HCT116 (cell line): ENCODE data around the gene PTPRQ. TPM values are rescaled to one million over a fixed set of nuclear protein-coding genes. Genes with fewer than 3 reads are reported as not detected.

ENCODE experiments used
- ATAC-seq: fragments of 200-7000 bp; cut with Tn5 transposase; 2 replicates; pipeline ENCODE4 v1.9.1; 2020; ENCODE audit warnings: mild to moderate bottlenecking, moderate library complexity
- BruUV-seq: library from RNA; stranded (reverse); fragments of 400-500 nt; replicated peaks from 2 replicates; lab custom pipeline; 2021; lab: Mats Ljungman, UMichigan
- CTCF ChIA-PET: fragments of 300-600 bp; sonication (Branson Sonifier 250); formaldehyde crosslinking; loops from one replicate; lab custom pipeline; 2021; ENCODE audit warnings: antibody characterized with exemption; lab: Charles Lee
- POLR2A ChIA-PET: fragments of 300-600, 350-600 bp; sonication (Branson Sonifier 250); formaldehyde crosslinking; loops from one replicate; lab custom pipeline; 2021; ENCODE audit warnings: antibody characterized with exemption; lab: Charles Lee
- RAD21 ChIA-PET, 2 experiments: fragments of 300-600 bp; sonication (Branson Sonifier 250); formaldehyde crosslinking; loops; one replicate each; lab custom pipeline; 2023; ENCODE audit warnings: low total read pairs in 2 of 2; ENCODE audit not compliant: uncharacterized antibody in 2 of 2, unreplicated experiment in 2 of 2, low non-redundant PET in 1 of 2; lab: Charles Lee
- DNase-seq: peaks from one replicate; pipeline ENCODE4 v3.0.0-alpha.2; 2010; ENCODE audit warnings: low read depth, low spot score
- H2AFZ ChIP-seq: fragments of 200-600 bp; shearing (Covaris generic), sonication (generic); 2 replicates; pipeline ENCODE4 v1.6.1; 2017; ENCODE audit warnings: low read depth, mixed run types, mixed read lengths, antibody characterized with exemption, low read length; ENCODE audit not compliant: poor library complexity, severe bottlenecking
- H3K27ac ChIP-seq: 2 replicates; pipeline ENCODE4 v1.5.1; 2012; ENCODE audit warnings: low read depth, low read length
- H3K27me3 ChIP-seq: fragments of 200-600 bp; sonication (generic); 2 replicates; pipeline ENCODE4 v1.6.1; 2016; ENCODE audit warnings: mixed run types, low read length, mixed read lengths; ENCODE audit not compliant: insufficient read depth
- H3K36me3 ChIP-seq, 2 experiments: fragments of 200-500 bp in 1 of 2; fragments of 200-600 bp in 1 of 2; sonication (Bioruptor generic) in 1 of 2; sonication (generic) in 1 of 2; 2 replicates each; pipeline versions ENCODE4 v1.5.1 to v1.6.1; 2014 to 2016; ENCODE audit warnings: low read length in 2 of 2, inconsistent platforms in 1 of 2, mixed read lengths in 1 of 2, mixed run types in 1 of 2; ENCODE audit not compliant: insufficient read depth in 2 of 2, control insufficient read depth in 1 of 2
- H3K4me1 ChIP-seq, 2 experiments: fragments of 200-600 bp in 1 of 2; sonication (generic) in 1 of 2; 2 replicates each; pipeline versions ENCODE4 v1.5.1 to v1.6.1; 2012 to 2017; ENCODE audit warnings: low read length in 2 of 2, inconsistent platforms in 1 of 2, mild to moderate bottlenecking in 1 of 2, mixed read lengths in 1 of 2, mixed run types in 1 of 2, moderate library complexity in 1 of 2; ENCODE audit not compliant: insufficient read depth in 2 of 2, control insufficient read depth in 1 of 2
- H3K4me2 ChIP-seq: fragments of 200-600 bp; sonication (generic); 2 replicates; pipeline ENCODE4 v1.6.1; 2017; ENCODE audit warnings: mixed run types, low read length, mixed read lengths
- H3K4me3 ChIP-seq, 2 experiments: fragments of 200-600 bp in 1 of 2; sonication (generic) in 1 of 2; replicated peaks in 1 of 2; 2 replicates each; pipeline ENCODE4 v1.5.1; 2011 to 2016; ENCODE audit warnings: low read length in 2 of 2, control low read depth in 1 of 2, low read depth in 1 of 2, mild to moderate bottlenecking in 1 of 2, mixed read lengths in 1 of 2, mixed run types in 1 of 2
- H3K79me2 ChIP-seq: fragments of 200-600 bp; sonication (generic); 2 replicates; pipeline ENCODE4 v1.6.1; 2017; ENCODE audit warnings: mild to moderate bottlenecking, mixed run types, low read length, moderate library complexity, mixed read lengths; ENCODE audit not compliant: insufficient read depth
- H3K9ac ChIP-seq: fragments of 200-600 bp; sonication (generic); 2 replicates; pipeline ENCODE4 v1.6.1; 2016; ENCODE audit warnings: low read length, mixed read lengths
- H3K9me2 ChIP-seq: fragments of 200-600 bp; sonication (generic), shearing (Covaris generic); 2 replicates; pipeline ENCODE4 v1.6.1; 2017; ENCODE audit warnings: mixed run types, mild to moderate bottlenecking, moderate library complexity; ENCODE audit not compliant: insufficient read depth
- H3K9me3 ChIP-seq, 2 experiments: fragments of 200-500 bp in 1 of 2; fragments of 200-600 bp in 1 of 2; sonication (Bioruptor generic) in 1 of 2; sonication (generic) in 1 of 2; 2 replicates each; pipeline ENCODE4 v1.6.1; 2014 to 2017; ENCODE audit warnings: low read length in 2 of 2, mixed read lengths in 2 of 2, inconsistent platforms in 1 of 2, low read depth in 1 of 2, mild to moderate bottlenecking in 1 of 2, mixed run types in 1 of 2, moderate library complexity in 1 of 2; ENCODE audit not compliant: control insufficient read depth in 1 of 2, insufficient read depth in 1 of 2
- H4K20me1 ChIP-seq: fragments of 200-600 bp; sonication (generic), shearing (Covaris generic); 2 replicates; pipeline ENCODE4 v1.6.1; 2017; ENCODE audit warnings: mixed run types, mild to moderate bottlenecking, moderate library complexity; ENCODE audit not compliant: insufficient read depth
- CEBPB ChIP-seq: IDR thresholded peaks from 2 replicates; pipeline ENCODE4 v1.6.1; 2012; ENCODE audit warnings: low read depth
- EGR1 ChIP-seq: IDR thresholded peaks from 2 replicates; pipeline ENCODE4 v1.6.1; 2012; ENCODE audit warnings: low read depth
- ELF1 ChIP-seq: IDR thresholded peaks from 2 replicates; pipeline ENCODE4 v1.6.1; 2012; ENCODE audit warnings: low read depth, borderline replicate concordance
- EZH2 ChIP-seq: fragments of 200-600 bp; sonication (generic); IDR thresholded peaks from 2 replicates; pipeline ENCODE4 v1.6.1; 2017; ENCODE audit warnings: antibody characterized with exemption, mixed run types
- MAX ChIP-seq: IDR thresholded peaks from 2 replicates; pipeline ENCODE4 v1.6.1; 2012
- POLR2A ChIP-seq: IDR thresholded peaks from 2 replicates; pipeline ENCODE4 v1.7.0; 2011; ENCODE audit warnings: borderline replicate concordance; ENCODE audit not compliant: insufficient read depth, insufficient read length; ENCODE audit errors: extremely low read depth
- POLR2AphosphoS5 ChIP-seq: IDR thresholded peaks from 2 replicates; pipeline ENCODE4 v1.6.1; 2011; ENCODE audit warnings: mild to moderate bottlenecking, low read depth, low read length, moderate library complexity
- SRF ChIP-seq: IDR thresholded peaks from 2 replicates; pipeline ENCODE4 v1.6.1; 2012; ENCODE audit warnings: low read depth
- TCF7L2 ChIP-seq: IDR thresholded peaks from 2 replicates; pipeline ENCODE4 v1.7.0; 2011; ENCODE audit warnings: borderline replicate concordance, inconsistent platforms; ENCODE audit not compliant: insufficient read depth, insufficient read length; ENCODE audit errors: extremely low read depth
- intact Hi-C: fragments of 100-400 bp; cut with micrococcal nuclease; formaldehyde crosslinking; loops from 2 replicates; pipeline ENCODE4 v1.10.0; 2022
- total RNA-seq: library from RNA; stranded (reverse); gene quantifications from one replicate; pipeline ENCODE4 v1.2.1, GENCODE V29; 2021; ENCODE audit not compliant: unreplicated experiment
- TF ChIP-seq, protein P1 (sequence below): IDR thresholded peaks from 2 replicates; pipeline ENCODE4 v1.6.1; 2012; ENCODE audit warnings: low read depth
- TF ChIP-seq, protein P2 (sequence below): IDR thresholded peaks from 2 replicates; pipeline ENCODE4 v1.6.1; 2011; ENCODE audit warnings: mild to moderate bottlenecking, low read length, moderate library complexity; ENCODE audit not compliant: insufficient replicate concordance; ENCODE audit errors: extremely low read depth

PTPRQ gene
- total RNA-seq, 1 experiment from 2014 or later, result not detected

DNA sequence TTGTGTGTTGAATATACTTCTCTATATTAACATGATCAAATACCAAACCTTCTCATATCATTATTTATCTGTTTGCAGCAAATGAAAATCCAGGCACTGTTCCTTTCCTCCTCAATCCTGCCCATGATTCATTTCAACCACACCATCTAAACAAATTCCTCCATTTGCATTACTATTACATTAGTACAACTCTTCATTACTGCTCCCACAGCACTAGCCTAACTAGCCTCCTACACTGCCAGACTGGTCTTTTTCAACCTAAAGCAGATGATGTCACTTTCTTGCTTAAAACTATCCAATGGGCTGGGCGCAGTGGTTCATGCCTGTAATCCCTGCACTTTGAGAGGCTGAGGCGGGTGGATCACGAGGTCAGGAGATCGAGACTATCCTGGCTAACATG lies 146.1 kb downstream of the PTPRQ start (continued):
- TF ChIP-seq, protein P1, sequence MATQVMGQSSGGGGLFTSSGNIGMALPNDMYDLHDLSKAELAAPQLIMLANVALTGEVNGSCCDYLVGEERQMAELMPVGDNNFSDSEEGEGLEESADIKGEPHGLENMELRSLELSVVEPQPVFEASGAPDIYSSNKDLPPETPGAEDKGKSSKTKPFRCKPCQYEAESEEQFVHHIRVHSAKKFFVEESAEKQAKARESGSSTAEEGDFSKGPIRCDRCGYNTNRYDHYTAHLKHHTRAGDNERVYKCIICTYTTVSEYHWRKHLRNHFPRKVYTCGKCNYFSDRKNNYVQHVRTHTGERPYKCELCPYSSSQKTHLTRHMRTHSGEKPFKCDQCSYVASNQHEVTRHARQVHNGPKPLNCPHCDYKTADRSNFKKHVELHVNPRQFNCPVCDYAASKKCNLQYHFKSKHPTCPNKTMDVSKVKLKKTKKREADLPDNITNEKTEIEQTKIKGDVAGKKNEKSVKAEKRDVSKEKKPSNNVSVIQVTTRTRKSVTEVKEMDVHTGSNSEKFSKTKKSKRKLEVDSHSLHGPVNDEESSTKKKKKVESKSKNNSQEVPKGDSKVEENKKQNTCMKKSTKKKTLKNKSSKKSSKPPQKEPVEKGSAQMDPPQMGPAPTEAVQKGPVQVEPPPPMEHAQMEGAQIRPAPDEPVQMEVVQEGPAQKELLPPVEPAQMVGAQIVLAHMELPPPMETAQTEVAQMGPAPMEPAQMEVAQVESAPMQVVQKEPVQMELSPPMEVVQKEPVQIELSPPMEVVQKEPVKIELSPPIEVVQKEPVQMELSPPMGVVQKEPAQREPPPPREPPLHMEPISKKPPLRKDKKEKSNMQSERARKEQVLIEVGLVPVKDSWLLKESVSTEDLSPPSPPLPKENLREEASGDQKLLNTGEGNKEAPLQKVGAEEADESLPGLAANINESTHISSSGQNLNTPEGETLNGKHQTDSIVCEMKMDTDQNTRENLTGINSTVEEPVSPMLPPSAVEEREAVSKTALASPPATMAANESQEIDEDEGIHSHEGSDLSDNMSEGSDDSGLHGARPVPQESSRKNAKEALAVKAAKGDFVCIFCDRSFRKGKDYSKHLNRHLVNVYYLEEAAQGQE, result no peak
- TF ChIP-seq EZH2 (no peak), POLR2A (no peak), CEBPB (no peak)

DNA sequence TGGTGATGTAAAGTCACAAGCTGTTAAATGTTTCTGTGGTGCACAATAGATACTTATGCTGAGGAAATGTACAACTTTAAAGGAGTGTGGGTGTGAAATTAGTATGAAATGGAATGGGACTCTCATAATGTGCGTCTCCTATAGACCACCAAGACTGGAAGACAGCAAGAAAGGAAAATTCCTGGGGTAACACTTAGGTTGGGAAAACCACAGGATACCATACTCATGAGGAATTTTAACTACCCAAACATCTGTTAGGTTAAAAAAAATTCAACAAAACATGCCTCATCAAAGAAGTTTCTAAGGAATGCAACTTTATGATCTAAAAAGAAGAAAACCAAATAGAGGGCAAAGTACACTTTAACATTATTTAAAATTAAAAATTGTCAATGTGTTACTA lies 149.7 kb downstream of the PTPRQ start:
- POLR2A ChIA-PET, result no interaction called here
- no peaks in the 10 kb centered on the region for H3K9me2 ChIP-seq
- H3K79me2 ChIP-seq, result no peaks in the 10 kb centered on the region
- no peak for DNase-seq
- CTCF ChIA-PET, result interaction anchor here (1.4 kb wide), 1 partner anchor 14 kb away, joined by 3 read pairs; no protein-coding TSS in a partner anchor
- H3K27ac ChIP-seq, result no peak overlapping the region
- H3K9ac ChIP-seq, result no peak overlapping the region
- TF ChIP-seq, protein P2, sequence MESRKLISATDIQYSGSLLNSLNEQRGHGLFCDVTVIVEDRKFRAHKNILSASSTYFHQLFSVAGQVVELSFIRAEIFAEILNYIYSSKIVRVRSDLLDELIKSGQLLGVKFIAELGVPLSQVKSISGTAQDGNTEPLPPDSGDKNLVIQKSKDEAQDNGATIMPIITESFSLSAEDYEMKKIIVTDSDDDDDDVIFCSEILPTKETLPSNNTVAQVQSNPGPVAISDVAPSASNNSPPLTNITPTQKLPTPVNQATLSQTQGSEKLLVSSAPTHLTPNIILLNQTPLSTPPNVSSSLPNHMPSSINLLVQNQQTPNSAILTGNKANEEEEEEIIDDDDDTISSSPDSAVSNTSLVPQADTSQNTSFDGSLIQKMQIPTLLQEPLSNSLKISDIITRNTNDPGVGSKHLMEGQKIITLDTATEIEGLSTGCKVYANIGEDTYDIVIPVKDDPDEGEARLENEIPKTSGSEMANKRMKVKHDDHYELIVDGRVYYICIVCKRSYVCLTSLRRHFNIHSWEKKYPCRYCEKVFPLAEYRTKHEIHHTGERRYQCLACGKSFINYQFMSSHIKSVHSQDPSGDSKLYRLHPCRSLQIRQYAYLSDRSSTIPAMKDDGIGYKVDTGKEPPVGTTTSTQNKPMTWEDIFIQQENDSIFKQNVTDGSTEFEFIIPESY, result no peak
- TF ChIP-seq POLR2AphosphoS5 (no peak), POLR2A (no peak), ELF1 (no peak), EGR1 (no peak), MAX (no peak), TCF7L2 (no peak), EZH2 (no peak), SRF (no peak)
- H3K27me3 ChIP-seq, result no peaks in the 10 kb centered on the region
- H2AFZ ChIP-seq, result no peak overlapping the region
- RAD21 ChIA-PET, result no interaction called here
- no peak overlapping the region for H3K4me3 ChIP-seq
- ATAC-seq, result no peak
- no peaks in the 10 kb centered on the region for H4K20me1 ChIP-seq
- no peaks in the 10 kb centered on the region for H3K36me3 ChIP-seq
- no peaks in the 10 kb centered on the region for H3K9me3 ChIP-seq
- H3K4me2 ChIP-seq, result no peak overlapping the region
- BruUV-seq, result no TSS peak
- no peaks in the 10 kb centered on the region for H3K4me1 ChIP-seq
- intact Hi-C loops, result no loop called here
